ENCODE measurements around the gene C3orf49. TPM values are rescaled to one million over a fixed set of nuclear protein-coding genes. Genes with fewer than 3 reads are reported as not detected.

Gene C3orf49, protein sequence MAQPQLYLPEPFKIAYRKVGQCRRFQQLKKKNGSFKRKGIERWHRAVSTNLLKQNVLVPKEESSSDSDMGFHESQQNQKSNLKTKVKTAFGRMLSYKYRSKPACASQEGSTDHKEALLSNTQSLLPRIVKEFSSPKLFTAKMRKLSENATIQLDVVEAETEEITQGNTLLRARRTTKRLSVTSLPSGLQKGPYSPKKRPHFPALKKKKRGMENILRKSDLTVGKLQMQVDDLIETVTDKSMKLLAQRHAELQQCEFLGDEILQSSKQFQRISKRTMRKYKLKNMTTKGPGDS
- under 1 TPM; 0.32 to 0.72 (median 0.40) TPM for polyA plus RNA-seq (ENCODE audit: insufficient read length in 3 of 3)

DNA sequence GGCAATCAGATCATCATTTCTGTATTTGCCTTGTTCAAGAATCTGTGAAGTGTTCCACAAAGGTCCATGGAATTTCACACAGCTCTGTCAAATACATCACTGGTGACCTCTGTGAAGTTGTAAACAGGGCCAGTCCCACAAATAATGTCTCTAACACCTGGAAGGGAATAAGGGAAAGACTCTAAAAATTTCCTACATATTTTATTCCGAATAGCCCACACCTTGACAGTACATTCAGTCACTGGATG, at the start of gene C3orf49:
TSS of gene C3orf49 (plus strand) at position 149 of the 248 bp plus-strand sequence. CDS start 173 bp downstream, outside the sequence.
- no peak for DNase-seq (ENCODE audit: low read depth in 3 of 3, low spot score in 2 of 3)

- DNase-seq (ENCODE audit: low read depth in 3 of 3, low spot score in 2 of 3): no peak
Observed at GRCh38 chr3:63774781-63775180, 44.3 kb upstream of the C3orf49 start.

GRCh38 chr3:63779227-63779626, 39.9 kb upstream of the C3orf49 start:
- no peak for DNase-seq (ENCODE audit: low read depth in 3 of 3, low spot score in 2 of 3)

GRCh38 chr3:63791974-63792373, 27.1 kb upstream of the C3orf49 start:
- DNase-seq (ENCODE audit: low read depth in 3 of 3, low spot score in 2 of 3): no peak

- DNase-seq (ENCODE audit: low read depth in 3 of 3, low spot score in 2 of 3): no peak
Observed at GRCh38 chr3:63795438-63795837, 23.7 kb upstream of the C3orf49 start.

GRCh38 chr3:63798544-63798943, 20.6 kb upstream of the C3orf49 start:
- no peak for DNase-seq (ENCODE audit: low read depth in 3 of 3, low spot score in 2 of 3)

- no peak for DNase-seq (ENCODE audit: low read depth in 3 of 3, low spot score in 2 of 3)
Observed at GRCh38 chr3:63798949-63799348, 20.1 kb upstream of the C3orf49 start.

GRCh38 chr3:63800097-63800496, 19.0 kb upstream of the C3orf49 start:
- DNase-seq (ENCODE audit: low read depth in 3 of 3, low spot score in 2 of 3): no peak

- DNase-seq (ENCODE audit: low read depth in 3 of 3, low spot score in 2 of 3): no peak
Observed at GRCh38 chr3:63803911-63804310, 15.2 kb upstream of the C3orf49 start.

GRCh38 chr3:63807961-63808565, 11.0 kb upstream of the C3orf49 start:
- DNase-seq (ENCODE audit: low read depth in 3 of 3, low spot score in 2 of 3): no peak

DNA sequence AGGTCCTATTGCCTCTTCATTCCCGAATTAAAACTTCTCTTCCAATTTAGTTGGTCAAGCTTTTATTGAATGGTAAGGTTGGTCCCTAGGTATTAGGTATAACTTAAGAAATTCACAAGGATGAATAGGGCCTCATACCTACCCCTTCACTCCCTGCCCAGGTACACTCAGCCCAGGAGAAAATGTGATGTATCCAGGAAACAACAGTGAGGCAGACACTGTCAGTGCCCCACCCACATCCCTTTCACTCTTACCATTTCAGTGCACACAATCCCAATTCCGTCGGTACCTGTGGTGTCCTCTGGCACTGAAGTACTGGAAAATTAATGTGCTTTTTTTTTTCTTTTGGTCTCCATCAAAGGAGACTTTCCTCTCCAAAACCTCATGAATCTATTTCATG, 10.5 kb upstream of the C3orf49 start:
- no peak for DNase-seq (ENCODE audit: low read depth in 3 of 3, low spot score in 2 of 3)

GRCh38 chr3:63809607-63810006, 9.5 kb upstream of the C3orf49 start:
- no peak for DNase-seq (ENCODE audit: low read depth in 3 of 3, low spot score in 2 of 3)

GRCh38 chr3:63814237-63814636, 4.9 kb upstream of the C3orf49 start:
- no peak for DNase-seq (ENCODE audit: low read depth in 3 of 3, low spot score in 2 of 3)

- no peak for DNase-seq (ENCODE audit: low read depth in 3 of 3, low spot score in 2 of 3)
Observed at GRCh38 chr3:63817225-63817624, 1.9 kb upstream of the C3orf49 start.

DNA sequence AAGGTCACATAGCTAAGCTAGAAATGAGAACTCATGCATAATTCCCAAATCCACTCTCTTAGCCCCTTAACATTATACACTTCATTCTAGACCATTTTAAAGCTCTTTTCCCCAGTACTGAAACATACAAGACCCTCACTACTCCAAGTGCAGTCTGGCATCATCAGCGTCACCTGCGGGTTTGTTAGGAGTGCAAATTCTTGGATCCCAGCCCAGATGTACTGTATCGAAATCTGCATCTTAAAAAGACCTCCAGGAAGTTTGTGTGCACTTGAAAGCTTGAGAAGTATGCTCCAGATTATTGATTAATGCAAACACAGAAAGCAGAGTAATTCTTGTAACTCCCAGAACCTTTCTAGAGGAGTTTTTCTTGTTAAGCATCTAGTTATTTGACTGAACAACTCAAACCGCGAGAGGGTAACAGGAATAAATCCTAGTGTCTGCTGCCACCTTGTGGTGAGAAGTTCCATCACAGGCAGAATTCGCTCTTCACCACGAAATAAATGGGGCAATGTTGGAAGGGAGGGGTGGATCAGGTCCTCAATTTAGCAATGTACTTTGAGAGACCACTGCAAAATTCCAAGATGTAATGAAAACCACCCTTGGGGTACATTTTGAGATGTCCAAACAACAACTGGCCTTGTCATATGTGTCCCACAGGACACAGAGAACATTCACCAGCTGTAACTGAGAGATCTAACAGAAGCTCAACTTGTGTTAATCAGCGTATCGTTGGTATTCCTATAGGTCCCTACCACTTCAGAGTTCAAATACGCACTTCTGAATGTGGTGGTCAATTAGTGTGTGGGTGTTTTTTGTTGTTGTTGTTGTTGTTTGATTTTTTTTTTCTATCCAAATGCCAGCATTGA, 583 bp upstream of the C3orf49 start:
- peak; percentile 30 to 47 (median 33) for DNase-seq (ENCODE audit: low read depth in 3 of 3, low spot score in 2 of 3)

- no peak for DNase-seq (ENCODE audit: low read depth in 3 of 3, low spot score in 2 of 3)
Observed at GRCh38 chr3:63824309-63824708, 5.2 kb downstream of the C3orf49 start.

GRCh38 chr3:63830526-63830925, 11.4 kb downstream of the C3orf49 start:
- no peak for DNase-seq (ENCODE audit: low read depth in 3 of 3, low spot score in 2 of 3)

DNA sequence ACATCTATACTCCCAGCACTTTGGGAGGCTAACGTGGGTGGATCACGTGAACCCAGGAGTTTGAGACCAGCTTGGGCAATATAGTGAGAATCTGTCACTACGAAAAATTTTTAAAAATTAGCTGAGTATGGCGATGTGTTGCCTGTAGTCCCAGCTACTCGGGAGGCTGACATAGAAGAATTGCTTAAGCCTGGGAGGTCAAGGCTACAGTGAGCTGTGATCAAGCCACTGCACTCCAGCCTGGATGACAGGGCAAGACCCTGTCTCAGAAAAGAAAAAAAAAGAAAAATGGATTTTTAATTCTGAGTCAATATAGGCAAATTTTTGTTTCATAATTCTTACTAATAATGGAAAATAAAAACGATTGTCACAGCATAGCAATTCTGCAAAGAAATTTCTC, 13.3 kb downstream of the C3orf49 start:
- DNase-seq (ENCODE audit: low read depth in 3 of 3, low spot score in 2 of 3): no peak

- no peak for DNase-seq (ENCODE audit: low read depth in 3 of 3, low spot score in 2 of 3)
Observed at GRCh38 chr3:63841704-63842103, 22.6 kb downstream of the C3orf49 start.

- DNase-seq (ENCODE audit: low read depth in 3 of 3, low spot score in 2 of 3): no peak
Observed at GRCh38 chr3:63842127-63842526, 23.0 kb downstream of the C3orf49 start.

DNA sequence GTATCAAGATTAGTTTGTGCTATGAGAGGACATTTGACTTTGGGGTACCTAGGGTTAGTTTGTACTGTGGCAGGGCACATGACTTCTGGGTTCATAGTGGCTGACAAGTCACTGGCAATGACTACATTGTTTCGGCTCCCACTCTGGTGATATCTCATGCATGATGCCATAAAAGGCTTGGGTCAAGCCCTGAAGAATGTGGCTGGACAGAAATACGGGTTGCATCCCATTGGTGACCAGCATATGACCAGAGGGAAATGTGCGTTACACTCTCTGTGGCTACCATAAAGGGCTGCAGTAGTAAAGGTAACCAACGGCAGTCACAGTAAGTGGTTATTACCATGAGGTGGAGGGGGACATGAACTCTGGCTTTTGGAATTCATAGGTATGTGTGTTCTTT, 26.1 kb downstream of the C3orf49 start:
- DNase-seq (ENCODE audit: low read depth in 3 of 3, low spot score in 2 of 3): no peak
